IPS-18a (cell line): ENCODE data around the gene C1R.

Experiments
- H3K27ac ChIP-seq: one replicate; pipeline ENCODE4 v1.5.1; 2013; ENCODE audit warnings: low read length
- H3K27me3 ChIP-seq: one replicate; pipeline ENCODE4 v1.6.1; 2013; ENCODE audit warnings: mild to moderate bottlenecking, low read length; ENCODE audit not compliant: control insufficient read depth, insufficient read depth
- H3K36me3 ChIP-seq: one replicate; pipeline ENCODE4 v1.6.1; 2013; ENCODE audit warnings: low read depth, low read length; ENCODE audit not compliant: control insufficient read depth
- H3K4me1 ChIP-seq: one replicate; pipeline ENCODE4 v1.6.1; 2013; ENCODE audit warnings: low read depth, low read length; ENCODE audit not compliant: control insufficient read depth
- H3K4me3 ChIP-seq: one replicate; pipeline ENCODE4 v1.5.1; 2013; ENCODE audit warnings: low read length
- H3K9ac ChIP-seq: one replicate; pipeline ENCODE4 v1.6.1; 2013; ENCODE audit warnings: mild to moderate bottlenecking, low read length, moderate library complexity
- H3K9me3 ChIP-seq: one replicate; pipeline ENCODE4 v1.6.1; 2013; ENCODE audit warnings: low read depth, low read length; ENCODE audit not compliant: control insufficient read depth

C1R gene

DNA sequence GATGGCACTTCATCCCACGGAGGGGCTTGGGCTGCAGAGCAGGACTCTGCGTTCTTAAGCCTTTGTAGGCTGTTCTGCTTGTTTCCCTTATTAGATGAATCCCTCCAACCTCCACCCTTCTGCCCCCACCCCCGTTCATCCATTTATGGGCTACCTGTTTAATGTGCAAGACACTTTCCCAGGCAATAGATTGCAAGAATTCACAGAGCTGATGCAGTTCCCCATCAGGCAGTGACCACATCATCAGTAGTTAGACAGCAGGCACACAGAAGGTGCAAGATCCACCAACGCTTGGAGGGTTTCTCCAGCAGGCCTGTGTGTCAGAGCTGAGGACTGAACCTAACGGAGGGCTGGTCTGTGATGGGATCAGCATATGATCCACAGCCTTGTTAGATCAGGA lies 1.2 kb upstream of the C1R start:
- Histone ChIP-seq H3K4me1 (peaks cover 14% of the 10 kb centered on the region), H3K36me3 (peaks cover 3% of the 10 kb centered on the region), H3K27ac (no peak overlapping the region), H3K27me3 (no peaks in the 10 kb centered on the region), H3K4me3 (no peak overlapping the region), H3K9me3 (no peaks in the 10 kb centered on the region), H3K9ac (no peak overlapping the region)

DNA sequence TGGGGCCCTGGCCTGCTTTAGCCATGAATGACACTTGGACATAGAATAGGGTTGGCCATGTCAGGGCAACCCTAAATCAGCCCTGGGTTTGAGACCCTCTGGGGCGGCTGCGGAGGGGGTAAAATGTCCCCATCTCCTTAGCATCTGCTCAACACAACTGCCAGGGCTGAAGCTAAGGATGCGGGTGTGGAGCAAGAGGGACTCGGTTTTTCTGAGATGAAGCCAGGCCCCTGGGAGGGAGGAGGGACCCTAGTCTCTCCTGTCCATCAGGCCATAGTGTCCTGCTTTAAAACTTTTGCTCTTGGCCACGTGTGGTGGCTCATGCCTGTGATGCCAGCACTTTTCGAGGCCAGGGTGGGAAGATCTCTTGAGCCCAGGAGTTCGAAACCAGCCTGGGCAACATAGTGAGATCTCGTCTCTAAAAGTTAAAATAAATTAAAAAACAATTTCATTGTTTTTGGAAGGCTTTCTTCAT lies 778 bp upstream of the C1R start:
- Histone ChIP-seq H3K4me1 (peaks cover 14% of the 10 kb centered on the region), H3K9ac (no peak overlapping the region), H3K27ac (no peak overlapping the region), H3K27me3 (no peaks in the 10 kb centered on the region), H3K9me3 (no peaks in the 10 kb centered on the region), H3K4me3 (no peak overlapping the region), H3K36me3 (no peaks in the 10 kb centered on the region)

DNA sequence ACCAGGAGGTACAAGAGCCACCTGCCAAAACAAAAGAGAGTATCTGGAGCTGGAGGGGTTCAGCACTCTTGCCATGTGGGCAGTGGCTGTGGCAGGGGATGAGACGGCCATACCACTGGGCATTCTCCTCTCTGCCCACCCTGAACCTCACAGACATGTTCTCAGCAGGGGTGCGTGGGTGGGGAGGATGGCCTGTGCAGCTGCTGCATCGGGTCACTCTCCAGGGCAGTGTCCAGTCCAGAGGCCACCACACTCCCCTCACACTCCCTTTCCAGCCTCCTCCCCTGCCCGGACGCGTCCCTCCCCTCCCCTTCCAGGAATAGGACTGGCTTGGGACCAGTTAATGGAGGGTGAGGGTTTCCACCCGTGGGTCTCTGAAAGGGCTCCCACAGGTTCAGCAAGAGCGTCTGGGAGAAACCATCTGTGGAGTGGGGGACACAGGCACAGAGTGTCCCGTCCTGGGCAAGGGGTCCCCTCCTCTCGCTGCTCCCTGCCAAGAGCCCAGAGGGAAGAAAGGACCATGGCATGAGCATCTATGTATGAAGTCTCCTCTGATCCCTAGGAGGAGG lies 501 bp downstream of the C1R start:
- no peaks in the 10 kb centered on the region for H3K9me3 ChIP-seq
- H3K36me3 ChIP-seq: no peaks in the 10 kb centered on the region
- peaks cover 14% of the 10 kb centered on the region for H3K4me1 ChIP-seq
- no peak overlapping the region for H3K9ac ChIP-seq
- no peaks in the 10 kb centered on the region for H3K27me3 ChIP-seq
- no peak overlapping the region for H3K27ac ChIP-seq
- no peak overlapping the region for H3K4me3 ChIP-seq

DNA sequence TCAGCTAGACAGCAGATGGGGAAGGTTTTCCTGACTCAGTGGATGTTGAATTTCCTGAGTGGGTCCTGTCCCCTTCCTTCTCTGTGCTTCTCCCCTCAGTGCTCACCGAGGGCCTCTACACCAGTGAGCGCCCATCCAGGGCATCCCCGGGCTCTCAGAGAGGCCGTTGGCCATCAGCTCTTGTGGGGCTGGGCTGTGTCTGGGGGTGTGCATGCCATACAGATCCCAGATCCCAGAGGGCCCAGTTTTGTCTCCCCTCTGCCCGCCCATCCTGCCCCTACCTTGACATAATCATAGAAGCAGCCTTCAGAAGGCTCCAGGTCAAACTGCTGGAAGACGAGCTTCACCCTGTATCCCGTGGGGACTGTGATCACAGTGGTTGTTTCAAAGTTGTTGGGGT lies 1.1 kb downstream of the C1R start:
- H3K27ac ChIP-seq: no peak overlapping the region
- no peaks in the 10 kb centered on the region for H3K27me3 ChIP-seq
- H3K9ac ChIP-seq: no peak overlapping the region
- no peaks in the 10 kb centered on the region for H3K36me3 ChIP-seq
- no peaks in the 10 kb centered on the region for H3K9me3 ChIP-seq
- peaks cover 14% of the 10 kb centered on the region for H3K4me1 ChIP-seq
- H3K4me3 ChIP-seq: no peak overlapping the region

DNA sequence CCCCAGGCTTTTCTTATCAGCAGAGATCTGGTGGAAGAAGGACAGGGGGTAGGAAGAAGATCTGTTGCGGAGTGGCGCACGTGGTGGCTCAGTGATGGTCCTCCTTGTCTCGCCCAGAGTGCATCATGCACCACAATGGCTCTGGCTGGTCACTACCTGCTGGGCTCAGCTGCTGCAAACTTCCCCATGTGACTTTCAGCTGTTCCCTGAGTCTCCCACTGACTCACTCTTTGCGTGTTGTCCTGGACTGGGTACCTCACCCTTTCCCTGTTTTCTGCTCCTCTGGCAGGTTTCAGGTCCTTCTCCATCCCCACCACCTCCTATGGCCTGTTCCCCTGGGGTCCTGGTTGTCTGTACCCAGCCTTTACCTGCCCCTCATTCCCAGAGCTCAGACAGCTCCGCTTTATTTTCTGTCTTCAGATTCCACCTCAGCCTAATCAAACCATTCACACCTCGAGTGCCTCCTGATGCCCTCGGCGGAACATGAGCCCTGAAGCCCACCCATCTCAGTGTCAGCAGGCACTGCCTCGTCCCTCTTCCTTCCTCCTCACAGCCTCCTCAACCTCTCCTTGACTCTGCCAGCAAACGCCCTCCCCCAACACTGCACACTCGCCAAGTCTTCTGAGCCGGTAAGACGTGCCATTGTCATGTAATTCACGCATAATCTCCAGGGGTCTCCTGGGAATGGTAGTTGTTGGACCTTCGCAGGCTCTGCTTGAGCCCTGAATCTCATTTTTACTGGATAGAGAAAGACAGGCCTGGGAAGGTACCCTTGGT lies 1.8 kb downstream of the C1R start:
- no peak overlapping the region for H3K27ac ChIP-seq
- peak overlapping the region; percentile 31 for H3K4me3 ChIP-seq
- no peak overlapping the region for H3K9ac ChIP-seq

DNA sequence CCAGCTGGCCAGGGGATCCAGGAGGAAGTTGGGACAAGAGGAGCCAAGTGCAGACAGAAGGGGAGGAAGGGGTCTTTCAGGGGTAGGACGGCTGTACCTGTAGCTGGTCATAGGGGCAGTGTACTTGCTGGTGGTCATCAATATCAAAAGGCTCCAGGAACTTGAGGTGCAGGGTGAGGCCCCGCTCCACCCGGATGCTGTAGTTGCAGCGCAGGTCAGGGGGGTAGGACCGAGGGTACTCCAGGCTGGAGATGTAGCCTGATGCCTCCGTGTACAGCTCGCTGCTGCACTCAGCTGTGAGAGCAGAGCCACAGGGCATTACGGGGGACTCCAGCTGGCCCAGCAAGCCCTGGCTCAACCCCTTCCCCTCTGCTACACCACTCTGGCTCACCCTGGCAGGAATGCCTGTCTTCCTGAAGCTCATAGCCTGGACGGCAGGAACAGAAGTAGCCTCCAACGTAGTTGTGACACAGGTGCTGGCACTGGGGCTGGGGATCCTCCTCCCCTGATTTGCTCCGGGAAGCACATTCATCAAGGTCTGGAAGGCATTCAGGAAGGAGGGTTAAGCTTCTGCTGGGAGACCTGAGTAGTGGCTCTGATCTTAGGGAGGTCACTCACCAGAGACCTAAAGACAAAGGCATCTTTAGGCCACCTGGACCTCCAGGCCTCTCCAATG lies 2.9 kb downstream of the C1R start:
- H3K9ac ChIP-seq: no peak overlapping the region
- H3K4me1 ChIP-seq: peaks cover 14% of the 10 kb centered on the region
- no peaks in the 10 kb centered on the region for H3K27me3 ChIP-seq
- no peak overlapping the region for H3K27ac ChIP-seq
- H3K9me3 ChIP-seq: no peaks in the 10 kb centered on the region
- no peaks in the 10 kb centered on the region for H3K36me3 ChIP-seq
- H3K4me3 ChIP-seq: no peak overlapping the region

More for the DNA sequence above, 1.8 kb downstream of the C1R start:
- Histone ChIP-seq H3K36me3 (no peaks in the 10 kb centered on the region), H3K9me3 (no peaks in the 10 kb centered on the region), H3K4me1 (peaks cover 14% of the 10 kb centered on the region), H3K27me3 (no peaks in the 10 kb centered on the region)

DNA sequence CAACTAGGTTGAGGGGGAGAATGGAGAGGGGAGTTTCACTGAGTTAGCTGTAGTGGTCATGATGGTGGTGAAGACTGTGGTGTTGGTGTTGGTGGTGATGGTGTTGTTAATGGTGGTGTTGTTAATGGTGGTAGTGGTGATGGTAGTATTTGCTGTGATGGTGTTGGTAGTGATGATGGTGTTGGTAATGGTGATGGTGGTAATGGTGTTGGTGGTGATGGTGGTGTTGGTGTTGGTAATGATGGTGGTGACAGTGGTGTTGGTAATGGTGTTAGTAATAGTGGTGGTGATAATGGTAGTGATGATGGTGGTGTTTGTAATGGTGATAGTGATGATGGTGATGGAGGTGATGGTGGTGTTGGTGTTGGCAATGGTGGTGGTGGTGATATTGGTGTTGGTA lies 9.1 kb downstream of the C1R start:
- no peaks in the 10 kb centered on the region for H3K27me3 ChIP-seq
- no peak overlapping the region for H3K4me3 ChIP-seq
- no peak overlapping the region for H3K9ac ChIP-seq
- H3K4me1 ChIP-seq: no peaks in the 10 kb centered on the region
- no peak overlapping the region for H3K27ac ChIP-seq
- H3K9me3 ChIP-seq: no peaks in the 10 kb centered on the region
- no peaks in the 10 kb centered on the region for H3K36me3 ChIP-seq

DNA sequence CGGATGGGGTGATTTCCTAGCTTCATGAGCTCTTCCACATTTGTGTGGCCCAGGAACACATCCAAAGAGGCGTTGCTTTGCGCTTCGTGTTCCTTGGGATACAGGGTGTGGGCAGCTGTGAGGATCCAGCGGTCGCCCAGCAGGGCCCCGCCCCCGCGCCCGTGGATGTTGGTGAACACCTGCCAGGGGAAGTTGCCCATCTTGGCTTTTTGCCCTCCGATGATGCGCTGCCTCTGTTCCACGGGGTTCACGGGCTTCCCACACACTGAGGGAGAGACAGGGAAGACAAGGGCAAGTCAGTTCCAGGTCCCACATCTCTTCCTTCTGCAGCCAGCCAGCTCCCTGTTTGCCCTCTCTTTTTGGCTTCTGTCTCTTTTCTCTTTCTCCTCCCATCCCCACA lies 11.2 kb downstream of the C1R start:
- H3K27ac ChIP-seq: no peak overlapping the region
- no peaks in the 10 kb centered on the region for H3K4me1 ChIP-seq
- H3K9me3 ChIP-seq: no peaks in the 10 kb centered on the region
- no peak overlapping the region for H3K9ac ChIP-seq
- H3K27me3 ChIP-seq: no peaks in the 10 kb centered on the region
- H3K4me3 ChIP-seq: no peak overlapping the region
- no peaks in the 10 kb centered on the region for H3K36me3 ChIP-seq

DNA sequence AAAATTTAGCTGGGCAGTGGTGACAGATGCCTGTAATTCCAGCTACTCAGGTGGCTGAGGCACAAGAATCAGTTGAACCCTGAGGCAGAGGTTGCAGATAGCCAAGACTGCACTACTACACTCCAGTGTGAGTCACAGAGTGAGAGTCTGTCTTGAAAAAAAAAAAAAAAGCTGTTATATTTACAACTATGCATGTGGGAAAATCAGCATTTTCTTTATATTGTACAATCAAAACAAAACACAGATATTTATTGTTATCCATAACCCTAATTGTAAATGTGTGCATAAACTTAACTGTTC lies 12.5 kb downstream of the C1R start:
- Histone ChIP-seq H3K9me3 (no peaks in the 10 kb centered on the region), H3K27me3 (no peaks in the 10 kb centered on the region), H3K36me3 (no peaks in the 10 kb centered on the region), H3K27ac (no peak overlapping the region), H3K4me3 (no peak overlapping the region), H3K4me1 (no peaks in the 10 kb centered on the region), H3K9ac (no peak overlapping the region)

DNA sequence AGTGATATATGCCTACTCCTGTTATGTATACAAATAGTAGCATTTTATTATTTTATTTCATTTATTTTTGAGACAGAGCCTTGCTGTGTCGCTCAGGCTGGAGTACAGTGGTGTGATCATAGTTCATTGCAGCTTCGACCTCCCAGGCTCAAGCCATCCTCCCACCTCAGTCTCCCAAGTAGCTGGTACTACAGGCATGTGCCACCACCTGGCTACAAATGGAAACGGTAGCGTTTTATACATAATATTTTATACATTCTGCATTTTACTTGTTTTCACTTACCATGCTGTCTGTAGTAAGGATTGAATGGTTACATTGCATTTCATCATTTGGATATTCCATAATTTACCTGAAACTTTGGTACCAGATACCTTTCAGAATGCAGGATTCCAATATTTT lies 14.1 kb downstream of the C1R start:
- Histone ChIP-seq H3K36me3 (no peaks in the 10 kb centered on the region), H3K27me3 (no peaks in the 10 kb centered on the region), H3K9me3 (no peaks in the 10 kb centered on the region), H3K27ac (no peak overlapping the region), H3K4me1 (no peaks in the 10 kb centered on the region), H3K9ac (no peak overlapping the region), H3K4me3 (no peak overlapping the region)

DNA sequence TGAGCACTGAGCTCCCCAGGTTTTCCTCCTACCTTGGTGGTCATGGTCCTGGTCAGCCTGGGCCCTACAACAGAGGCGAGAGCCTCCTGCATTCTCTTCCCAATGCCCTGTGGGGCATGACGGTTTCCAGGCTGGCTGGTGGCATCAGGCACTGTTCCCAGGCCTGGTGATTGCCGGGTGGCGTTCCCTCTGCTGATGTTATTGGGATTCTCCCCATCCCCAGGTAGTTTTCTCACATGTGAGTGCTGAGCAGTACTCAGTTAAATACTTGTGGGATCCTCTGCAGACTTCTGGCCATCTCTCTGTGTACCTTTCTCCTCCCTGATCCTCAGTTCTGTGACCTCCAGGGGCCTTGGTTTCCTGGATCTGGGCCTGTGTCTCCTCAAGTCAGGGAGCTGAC lies 15.8 kb downstream of the C1R start:
- H3K27ac ChIP-seq: no peak overlapping the region
- H3K9me3 ChIP-seq: no peaks in the 10 kb centered on the region
- no peak overlapping the region for H3K4me3 ChIP-seq
- H3K36me3 ChIP-seq: no peaks in the 10 kb centered on the region
- H3K4me1 ChIP-seq: no peaks in the 10 kb centered on the region
- H3K9ac ChIP-seq: no peak overlapping the region
- H3K27me3 ChIP-seq: no peaks in the 10 kb centered on the region

DNA sequence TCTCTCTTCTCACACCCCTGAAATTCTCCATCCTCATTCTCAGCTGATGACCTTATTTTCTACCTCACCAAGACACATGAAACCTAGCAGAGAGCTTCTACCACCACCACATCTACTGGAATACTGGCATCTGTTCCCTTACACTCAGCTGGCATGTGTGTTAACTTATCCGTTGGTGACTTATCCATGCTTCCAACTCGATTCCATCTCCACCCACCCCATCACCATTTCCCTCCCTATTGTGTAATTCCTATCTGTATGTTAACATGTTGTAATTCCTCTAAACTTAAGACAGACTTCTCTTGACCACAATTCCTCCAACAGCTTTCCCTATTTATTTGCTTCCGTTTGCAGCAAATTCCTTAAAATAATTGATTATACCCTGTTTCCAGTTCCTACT lies 16.3 kb downstream of the C1R start:
- no peaks in the 10 kb centered on the region for H3K36me3 ChIP-seq
- no peak overlapping the region for H3K9ac ChIP-seq
- no peak overlapping the region for H3K27ac ChIP-seq
- no peaks in the 10 kb centered on the region for H3K9me3 ChIP-seq
- H3K27me3 ChIP-seq: no peaks in the 10 kb centered on the region
- H3K4me1 ChIP-seq: no peaks in the 10 kb centered on the region
- H3K4me3 ChIP-seq: no peak overlapping the region
